COLO829 (cell line): ENCODE data around the gene SYT10.
"Not testable (repeated sequence)": the region's sequence is repeated elsewhere in the genome, so short reads cannot be mapped to it uniquely, and the experiment has no call there.

Experiments used
- DNase-seq: peaks from one replicate; pipeline ENCODE4 v3.0.0; 2012; ENCODE audit warnings: low spot score

The SYT10 gene

GRCh38 chr12:33331961-33332398 is 107.6 kb downstream of the SYT10 start:
- DNase-seq = not testable (repeated sequence)

GRCh38 chr12:33330940-33331339 is 108.7 kb downstream of the SYT10 start:
- no peak for DNase-seq
